GM12892 (cell line): ENCODE results near the gene OR10A3.

ENCODE experiments used
- POLR2A ChIP-seq: IDR thresholded peaks from 2 replicates; pipeline ENCODE4 v1.6.1; 2011; ENCODE audit warnings: low read depth, low read length, control low read depth
- TAF1 ChIP-seq: IDR thresholded peaks from 2 replicates; pipeline ENCODE4 v1.6.1; 2011; ENCODE audit warnings: low read depth, mild to moderate bottlenecking, control low read depth, low read length, borderline replicate concordance

- TF ChIP-seq POLR2A = no peak
- TF ChIP-seq TAF1 = no peak
Measured at GRCh38 chr11:7900686-7901085, 40.8 kb downstream of the OR10A3 start.
